Measurements from ENCODE around the gene SDC4. TPM values are rescaled to one million over a fixed set of nuclear protein-coding genes. Genes with fewer than 3 reads are reported as not detected.

SDC4 gene
- total and polyA plus RNA-seq, 4 donors: 54.4 to 147 (median 83.6) TPM

DNA sequence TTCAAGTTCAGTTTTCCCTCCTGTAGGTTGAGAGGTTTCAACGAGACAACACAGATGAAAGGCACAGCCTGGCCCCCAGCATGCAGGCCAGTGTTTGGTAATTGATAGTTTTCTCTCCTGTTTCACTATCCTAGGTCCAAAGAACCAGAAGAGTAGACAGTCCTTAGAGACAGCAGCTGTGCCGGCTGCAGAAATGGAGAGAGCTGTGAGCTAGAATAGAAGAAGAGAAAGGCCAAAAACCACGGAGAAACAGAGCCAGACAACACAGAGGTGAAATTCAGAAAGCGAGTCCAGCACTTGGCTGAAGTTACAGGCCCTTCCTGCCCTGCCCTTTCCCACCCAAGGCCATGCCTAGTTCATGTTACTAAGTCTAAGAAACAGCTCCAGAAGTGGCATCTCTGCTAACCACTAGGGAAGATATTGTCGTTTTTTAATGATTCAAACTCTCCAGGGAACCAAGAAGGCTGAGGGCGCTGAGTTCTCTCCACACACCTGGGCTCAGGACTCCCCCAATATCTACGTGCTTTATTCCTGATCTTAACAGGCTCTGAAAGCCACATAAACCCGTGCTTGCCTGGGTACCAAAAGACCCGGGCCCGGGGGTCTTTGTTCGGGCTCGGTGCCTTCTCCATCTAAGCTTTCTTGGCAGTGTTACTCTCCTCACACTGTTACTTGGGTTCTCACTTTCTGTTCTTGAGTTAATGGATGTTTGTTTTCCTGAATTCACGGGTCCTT lies 58.1 kb downstream of the SDC4 start:
- 81% methylated on average over 13 of the region's 13 CpGs for WGBS
- Histone ChIP-seq H3K9me3 (ENCODE audit: control insufficient read depth in 4 of 4, low read length in 3 of 4) (no peaks in the 10 kb centered on the region), H3K27me3 (ENCODE audit: control insufficient read depth in 4 of 4, insufficient read depth in 4 of 4, low read length in 3 of 4) (peaks cover 0 to 2% (median 0%) of the 10 kb centered on the region in 4 donors), H3K36me3 (ENCODE audit: control insufficient read depth in 4 of 4, insufficient read depth in 3 of 4, low read depth in 1 of 4, low read length in 3 of 4) (no peaks in the 10 kb centered on the region), H3K4me3 (ENCODE audit: low read depth in 1 of 3, low read length in 3 of 3) (no peak overlapping the region), H3K27ac (ENCODE audit: low read depth in 1 of 2, low read length in 2 of 2) (no peak overlapping the region), H3K4me1 (ENCODE audit: control insufficient read depth in 4 of 4, insufficient read depth in 4 of 4, low read length in 3 of 4) (peaks cover 0 to 12% (median 6%) of the 10 kb centered on the region in 4 donors), H3K9ac (ENCODE audit: low read depth in 1 of 2, low read length in 2 of 2) (no peak overlapping the region)
- TF ChIP-seq SP1 (IDR thresholded peaks at IDR 0.05) (no peak), HNF4A (conservative IDR thresholded peaks at IDR 0.05) (no peak), RXRA (IDR thresholded peaks at IDR 0.05) (no peak), FOXA2 (IDR thresholded peaks at IDR 0.05) (no peak), FOXA1 (IDR thresholded peaks at IDR 0.05) (no peak), RAD21 (IDR thresholded peaks at IDR 0.05) (no peak), HNF4G (IDR thresholded peaks at IDR 0.05) (no peak), GABPA (IDR thresholded peaks at IDR 0.05 in 1 of 2, conservative IDR thresholded peaks at IDR 0.05 in 1 of 2) (no peak), TAF1 (conservative IDR thresholded peaks at IDR 0.05) (no peak), YY1 (IDR thresholded peaks at IDR 0.05) (no peak), NR2F2 (IDR thresholded peaks at IDR 0.05) (no peak)
- TF ChIP-seq, protein P1, sequence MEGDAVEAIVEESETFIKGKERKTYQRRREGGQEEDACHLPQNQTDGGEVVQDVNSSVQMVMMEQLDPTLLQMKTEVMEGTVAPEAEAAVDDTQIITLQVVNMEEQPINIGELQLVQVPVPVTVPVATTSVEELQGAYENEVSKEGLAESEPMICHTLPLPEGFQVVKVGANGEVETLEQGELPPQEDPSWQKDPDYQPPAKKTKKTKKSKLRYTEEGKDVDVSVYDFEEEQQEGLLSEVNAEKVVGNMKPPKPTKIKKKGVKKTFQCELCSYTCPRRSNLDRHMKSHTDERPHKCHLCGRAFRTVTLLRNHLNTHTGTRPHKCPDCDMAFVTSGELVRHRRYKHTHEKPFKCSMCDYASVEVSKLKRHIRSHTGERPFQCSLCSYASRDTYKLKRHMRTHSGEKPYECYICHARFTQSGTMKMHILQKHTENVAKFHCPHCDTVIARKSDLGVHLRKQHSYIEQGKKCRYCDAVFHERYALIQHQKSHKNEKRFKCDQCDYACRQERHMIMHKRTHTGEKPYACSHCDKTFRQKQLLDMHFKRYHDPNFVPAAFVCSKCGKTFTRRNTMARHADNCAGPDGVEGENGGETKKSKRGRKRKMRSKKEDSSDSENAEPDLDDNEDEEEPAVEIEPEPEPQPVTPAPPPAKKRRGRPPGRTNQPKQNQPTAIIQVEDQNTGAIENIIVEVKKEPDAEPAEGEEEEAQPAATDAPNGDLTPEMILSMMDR (IDR thresholded peaks at IDR 0.05; ENCODE audit: low read depth, low read length, missing input control): no peak
- TF ChIP-seq, protein P2, sequence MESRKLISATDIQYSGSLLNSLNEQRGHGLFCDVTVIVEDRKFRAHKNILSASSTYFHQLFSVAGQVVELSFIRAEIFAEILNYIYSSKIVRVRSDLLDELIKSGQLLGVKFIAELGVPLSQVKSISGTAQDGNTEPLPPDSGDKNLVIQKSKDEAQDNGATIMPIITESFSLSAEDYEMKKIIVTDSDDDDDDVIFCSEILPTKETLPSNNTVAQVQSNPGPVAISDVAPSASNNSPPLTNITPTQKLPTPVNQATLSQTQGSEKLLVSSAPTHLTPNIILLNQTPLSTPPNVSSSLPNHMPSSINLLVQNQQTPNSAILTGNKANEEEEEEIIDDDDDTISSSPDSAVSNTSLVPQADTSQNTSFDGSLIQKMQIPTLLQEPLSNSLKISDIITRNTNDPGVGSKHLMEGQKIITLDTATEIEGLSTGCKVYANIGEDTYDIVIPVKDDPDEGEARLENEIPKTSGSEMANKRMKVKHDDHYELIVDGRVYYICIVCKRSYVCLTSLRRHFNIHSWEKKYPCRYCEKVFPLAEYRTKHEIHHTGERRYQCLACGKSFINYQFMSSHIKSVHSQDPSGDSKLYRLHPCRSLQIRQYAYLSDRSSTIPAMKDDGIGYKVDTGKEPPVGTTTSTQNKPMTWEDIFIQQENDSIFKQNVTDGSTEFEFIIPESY (IDR thresholded peaks at IDR 0.05): no peak
- TF ChIP-seq, protein P3, sequence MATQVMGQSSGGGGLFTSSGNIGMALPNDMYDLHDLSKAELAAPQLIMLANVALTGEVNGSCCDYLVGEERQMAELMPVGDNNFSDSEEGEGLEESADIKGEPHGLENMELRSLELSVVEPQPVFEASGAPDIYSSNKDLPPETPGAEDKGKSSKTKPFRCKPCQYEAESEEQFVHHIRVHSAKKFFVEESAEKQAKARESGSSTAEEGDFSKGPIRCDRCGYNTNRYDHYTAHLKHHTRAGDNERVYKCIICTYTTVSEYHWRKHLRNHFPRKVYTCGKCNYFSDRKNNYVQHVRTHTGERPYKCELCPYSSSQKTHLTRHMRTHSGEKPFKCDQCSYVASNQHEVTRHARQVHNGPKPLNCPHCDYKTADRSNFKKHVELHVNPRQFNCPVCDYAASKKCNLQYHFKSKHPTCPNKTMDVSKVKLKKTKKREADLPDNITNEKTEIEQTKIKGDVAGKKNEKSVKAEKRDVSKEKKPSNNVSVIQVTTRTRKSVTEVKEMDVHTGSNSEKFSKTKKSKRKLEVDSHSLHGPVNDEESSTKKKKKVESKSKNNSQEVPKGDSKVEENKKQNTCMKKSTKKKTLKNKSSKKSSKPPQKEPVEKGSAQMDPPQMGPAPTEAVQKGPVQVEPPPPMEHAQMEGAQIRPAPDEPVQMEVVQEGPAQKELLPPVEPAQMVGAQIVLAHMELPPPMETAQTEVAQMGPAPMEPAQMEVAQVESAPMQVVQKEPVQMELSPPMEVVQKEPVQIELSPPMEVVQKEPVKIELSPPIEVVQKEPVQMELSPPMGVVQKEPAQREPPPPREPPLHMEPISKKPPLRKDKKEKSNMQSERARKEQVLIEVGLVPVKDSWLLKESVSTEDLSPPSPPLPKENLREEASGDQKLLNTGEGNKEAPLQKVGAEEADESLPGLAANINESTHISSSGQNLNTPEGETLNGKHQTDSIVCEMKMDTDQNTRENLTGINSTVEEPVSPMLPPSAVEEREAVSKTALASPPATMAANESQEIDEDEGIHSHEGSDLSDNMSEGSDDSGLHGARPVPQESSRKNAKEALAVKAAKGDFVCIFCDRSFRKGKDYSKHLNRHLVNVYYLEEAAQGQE (IDR thresholded peaks at IDR 0.05): no peak
- TF ChIP-seq, protein P4, sequence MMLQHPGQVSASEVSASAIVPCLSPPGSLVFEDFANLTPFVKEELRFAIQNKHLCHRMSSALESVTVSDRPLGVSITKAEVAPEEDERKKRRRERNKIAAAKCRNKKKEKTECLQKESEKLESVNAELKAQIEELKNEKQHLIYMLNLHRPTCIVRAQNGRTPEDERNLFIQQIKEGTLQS (IDR thresholded peaks at IDR 0.05): no peak
- TF ChIP-seq, protein P5, sequence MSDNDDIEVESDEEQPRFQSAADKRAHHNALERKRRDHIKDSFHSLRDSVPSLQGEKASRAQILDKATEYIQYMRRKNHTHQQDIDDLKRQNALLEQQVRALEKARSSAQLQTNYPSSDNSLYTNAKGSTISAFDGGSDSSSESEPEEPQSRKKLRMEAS (IDR thresholded peaks at IDR 0.05): no peak
- no peak for DNase-seq (ENCODE audit: low spot score)
